ENCODE measurements around the gene AP1S3. TPM values are rescaled to one million over a fixed set of nuclear protein-coding genes. Genes with fewer than 3 reads are reported as not detected.

AP1S3 gene
- total and polyA plus RNA-seq, 8 donors: 1.9 to 8.5 (median 3.8) TPM

- no peaks in the 10 kb centered on the region for H3K4me1 ChIP-seq
- no peaks in the 10 kb centered on the region for H3K27me3 ChIP-seq
- no peak overlapping the region for H3K4me3 ChIP-seq
- no peaks in the 10 kb centered on the region for H3K36me3 ChIP-seq
- intact Hi-C loops (cut with DNase I): no loop called here
- ATAC-seq (peak in 1 of 4 donors; percentile 16), FAIRE-seq (no peak), DNase-seq (no peak)
- 84 to 87% methylated on average over 3 of the region's 3 CpGs for WGBS, 2 donors
- no peaks in the 10 kb centered on the region for H3K9me3 ChIP-seq
- TF ChIP-seq CTCF (IDR thresholded peaks at IDR 0.05): no peak
- no peak overlapping the region for H3K27ac ChIP-seq
Observed at GRCh38 chr2:223868005-223868404, 30.6 kb upstream of the AP1S3 start.

GRCh38 chr2:223865907-223866508, 28.6 kb upstream of the AP1S3 start:
- Histone ChIP-seq H3K4me1 (peaks cover 8 to 11% (median 9%) of the 10 kb centered on the region in 3 donors), H3K27ac (no peak overlapping the region), H3K9me3 (no peaks in the 10 kb centered on the region), H3K27me3 (no peaks in the 10 kb centered on the region), H3K36me3 (no peaks in the 10 kb centered on the region), H3K4me3 (no peak overlapping the region)
- DNase-seq (no peak), FAIRE-seq (no peak), ATAC-seq (no peak)
- WGBS, 2 donors: 73 to 76% methylated on average over 2 of the region's 2 CpGs
- no peak for TF ChIP-seq CTCF (IDR thresholded peaks at IDR 0.05)
- intact Hi-C loops (cut with DNase I): no loop called here

- Histone ChIP-seq H3K9me3 (no peaks in the 10 kb centered on the region), H3K4me1 (peaks cover 14 to 19% (median 15%) of the 10 kb centered on the region in 3 donors), H3K4me3 (no peak overlapping the region), H3K27me3 (no peaks in the 10 kb centered on the region), H3K36me3 (no peaks in the 10 kb centered on the region), H3K27ac (no peak overlapping the region)
- no peak for FAIRE-seq
- intact Hi-C loops (cut with DNase I): no loop called here
- no peak for ATAC-seq
- 82 to 91% methylated on average over 4 of the region's 4 CpGs for WGBS, 2 donors
- no peak for TF ChIP-seq CTCF (IDR thresholded peaks at IDR 0.05)
- DNase-seq: no peak
Observed at GRCh38 chr2:223865124-223865523, 27.7 kb upstream of the AP1S3 start.

- H3K27ac ChIP-seq: no peak overlapping the region
- 82 to 88% methylated on average over 2 of the region's 2 CpGs for WGBS, 2 donors
- H3K4me1 ChIP-seq: peaks cover 14 to 19% (median 15%) of the 10 kb centered on the region in 3 donors
- no peaks in the 10 kb centered on the region for H3K27me3 ChIP-seq
- no peaks in the 10 kb centered on the region for H3K9me3 ChIP-seq
- FAIRE-seq: no peak
- TF ChIP-seq CTCF (IDR thresholded peaks at IDR 0.05): no peak
- no peak for DNase-seq
- H3K4me3 ChIP-seq: no peak overlapping the region
- H3K36me3 ChIP-seq: no peaks in the 10 kb centered on the region
- intact Hi-C loops (cut with DNase I): no loop called here
- ATAC-seq: no peak
Observed at GRCh38 chr2:223863491-223863890, 26.1 kb upstream of the AP1S3 start.
